ENCODE measurements around the gene SAMHD1. TPM values are rescaled to one million over a fixed set of nuclear protein-coding genes. Genes with fewer than 3 reads are reported as not detected.
"Not testable (repeated sequence)": the region's sequence is repeated elsewhere in the genome, so short reads cannot be mapped to it uniquely, and the experiment has no call there.

SAMHD1 gene
- total and polyA plus RNA-seq, 2 donors (not counting 3 experiments of a cell fraction or from before 2014, with no cell fraction given): 13.7 to 27.5 TPM

DNA sequence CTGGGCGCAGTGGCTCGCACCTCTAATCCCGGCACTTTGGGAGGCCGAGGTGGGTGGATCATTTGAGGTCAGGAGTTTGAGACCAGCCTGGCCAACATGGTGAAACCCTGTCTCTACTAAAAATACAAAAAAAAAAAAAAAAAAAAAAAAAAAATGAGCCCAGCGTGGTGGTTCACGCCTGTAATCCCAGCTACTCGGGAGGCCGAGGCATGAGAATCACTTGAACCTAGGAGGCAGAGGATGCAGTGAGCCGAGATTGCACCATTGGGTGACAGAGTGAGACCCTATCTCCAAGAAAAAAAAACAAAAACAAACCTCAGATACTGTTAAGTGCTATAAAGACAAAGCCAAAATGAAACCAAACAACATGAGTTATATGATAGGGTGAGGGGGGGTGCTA is 110.5 kb downstream of the SAMHD1 start:
- Histone ChIP-seq H3K79me2 (ENCODE audit: control insufficient read depth, insufficient read depth, low read length) (peaks cover 13% of the 10 kb centered on the region), H3K4me1 (ENCODE audit: control insufficient read depth, extremely low read depth, insufficient read depth, low read length) (peaks cover 17% of the 10 kb centered on the region)
- H3K4me2 ChIP-seq (ENCODE audit: insufficient read depth, low read length); FAIRE-seq; H3K9me1 ChIP-seq (replicated peaks; ENCODE audit: control insufficient read depth, extremely low read depth, insufficient read depth, low read length); H4K20me1 ChIP-seq (replicated peaks; ENCODE audit: control insufficient read depth, extremely low read depth, insufficient read depth, low read length); H3K9me3 ChIP-seq (replicated peaks; ENCODE audit: control insufficient read depth, insufficient read depth, low read length); H3K9ac ChIP-seq (replicated peaks; ENCODE audit: extremely low read depth, insufficient read depth, low read length); BruUV-seq (replicated peaks); H3K4me3 ChIP-seq (replicated peaks in 1 of 3; ENCODE audit: insufficient read depth in 1 of 3, low read depth in 1 of 3, low read length in 3 of 3); dilution Hi-C loops (cut with MboI; ENCODE audit: extremely low pct_ligation_motif_present, low sequenced_read_pairs); H3K36me3 ChIP-seq (ENCODE audit: control insufficient read depth in 2 of 2, extremely low read depth in 1 of 2, insufficient read depth in 2 of 2, low read length in 2 of 2); H3K27ac ChIP-seq (ENCODE audit: insufficient read depth, low read depth, low read length); intact Hi-C loops (cut with micrococcal nuclease); H3K27me3 ChIP-seq (ENCODE audit: control insufficient read depth in 2 of 2, insufficient read depth in 2 of 2, low read length in 2 of 2); POLR2A ChIA-PET; H2AFZ ChIP-seq (ENCODE audit: low read depth, low read length); DNase-seq (ENCODE audit: low read depth, low spot score): not testable (repeated sequence)
- CTCF ChIA-PET: interaction anchor here (1.0 to 1.6 kb wide), 5 partner anchors 22 to 67 kb away, joined by 3 to 11 read pairs (median 5); partner anchors contain the start of gene DSN1

Other genes starting within 250 kb of the SAMHD1 start
- gene NDRG3, start 205.6 kb downstream of the SAMHD1 start, total RNA-seq: 27.7 and 28.4 TPM in 2 replicates
- gene NDRG3, start 205.6 kb downstream of the SAMHD1 start, polyA plus RNA-seq: 20.9 and 25.7 TPM in 2 replicates
- 24.4 and 25.0 TPM in 2 replicates for gene DSN1, start 177.9 kb downstream of the SAMHD1 start, total RNA-seq
- gene DSN1, start 177.9 kb downstream of the SAMHD1 start, polyA plus RNA-seq: 8.4 and 11.0 TPM in 2 replicates
- not detected in 2 replicates for gene TLDC2, start 75.6 kb downstream of the SAMHD1 start, total RNA-seq
- gene TLDC2, start 75.6 kb downstream of the SAMHD1 start, polyA plus RNA-seq: not detected in 2 replicates
- gene RBL1, start 144.3 kb upstream of the SAMHD1 start, total RNA-seq: 16.8 and 20.1 TPM in 2 replicates
- 2.7 and 3.1 TPM in 2 replicates for gene RBL1, start 144.3 kb upstream of the SAMHD1 start, polyA plus RNA-seq
- gene RPN2, start 227.6 kb upstream of the SAMHD1 start, total RNA-seq: 243 and 283 TPM in 2 replicates
- gene RPN2, start 227.6 kb upstream of the SAMHD1 start, polyA plus RNA-seq: 530 and 586 TPM in 2 replicates
- 1.5 and 2.7 TPM in 2 replicates for gene MROH8, start 227.8 kb upstream of the SAMHD1 start, total RNA-seq
- gene MROH8, start 227.8 kb upstream of the SAMHD1 start, polyA plus RNA-seq: 0.73 and 1.3 TPM in 2 replicates